ENCODE measurements around the gene CSF3R.
"Not testable (repeated sequence)": the region's sequence is repeated elsewhere in the genome, so short reads cannot be mapped to it uniquely, and the experiment has no call there.

The CSF3R gene

GRCh38 chr1:36481091-36481490 is 1.6 kb downstream of the CSF3R start:
- no peak for DNase-seq

- DNase-seq: no peak
These were observed 2.6 kb downstream of the CSF3R start for GRCh38 chr1:36480161-36480560.

GRCh38 chr1:36479505-36480051 is 3.1 kb downstream of the CSF3R start:
- DNase-seq: no peak

GRCh38 chr1:36477615-36478014 is 5.1 kb downstream of the CSF3R start:
- not testable (repeated sequence) for DNase-seq

GRCh38 chr1:36476945-36477344 is 5.8 kb downstream of the CSF3R start:
- no peak for DNase-seq

GRCh38 chr1:36475910-36476604 is 6.7 kb downstream of the CSF3R start:
- DNase-seq: no peak

GRCh38 chr1:36475341-36475740 is 7.4 kb downstream of the CSF3R start:
- DNase-seq: no peak

- DNase-seq: peak in 1 of 2 experiments; percentile 63
These were observed 10.1 kb downstream of the CSF3R start for GRCh38 chr1:36472656-36473055.

GRCh38 chr1:36471830-36472641 is 10.7 kb downstream of the CSF3R start:
- DNase-seq: peak; percentile 100

- DNase-seq: no peak
These were observed 13.6 kb downstream of the CSF3R start for GRCh38 chr1:36469163-36469562.

GRCh38 chr1:36467700-36468455 is 14.8 kb downstream of the CSF3R start:
- no peak for DNase-seq

GRCh38 chr1:36467027-36467410 is 15.7 kb downstream of the CSF3R start:
- no peak for DNase-seq

GRCh38 chr1:36466370-36467026 is 16.2 kb downstream of the CSF3R start:
- DNase-seq: no peak

- DNase-seq: peak in 1 of 2 experiments; percentile 21
These were observed 16.9 kb downstream of the CSF3R start for GRCh38 chr1:36465731-36466369.

- DNase-seq: peak in 1 of 2 experiments; percentile 75
These were observed 17.9 kb downstream of the CSF3R start for GRCh38 chr1:36464605-36465393.

- peak; percentile 94 to 99 for DNase-seq
These were observed 18.7 kb downstream of the CSF3R start, which contains the start of gene MRPS15 for GRCh38 chr1:36463803-36464604. Gene MRPS15, minus strand, starts transcription at chr1:36464384. Its CDS starts 109 bp downstream, at chr1:36464275.

- peak in 1 of 2 experiments; percentile 57 for DNase-seq
These were observed 19.3 kb downstream of the CSF3R start for GRCh38 chr1:36463463-36463802.

GRCh38 chr1:36458910-36459309 is 23.8 kb downstream of the CSF3R start:
- DNase-seq: no peak

GRCh38 chr1:36457691-36458090 is 25.0 kb downstream of the CSF3R start:
- no peak for DNase-seq

- DNase-seq: no peak
These were observed 26.3 kb downstream of the CSF3R start for GRCh38 chr1:36456391-36456928.

All from NCI-H526 (cell line).